H9 (cell line): ENCODE measurements around the gene MED13L. TPM values are rescaled to one million over a fixed set of nuclear protein-coding genes. Genes with fewer than 3 reads are reported as not detected.

Experiments used
- DNase-seq: peaks from one replicate; pipeline ENCODE4 v3.0.0-alpha.2; 2017
- H2AFZ ChIP-seq: one replicate; pipeline ENCODE4 v1.6.1; 2013; ENCODE audit warnings: mild to moderate bottlenecking, low read length, control low read depth, moderate library complexity
- H2AK5ac ChIP-seq: 2 replicates; pipeline ENCODE4 v1.6.1; 2013; ENCODE audit warnings: low read length, control low read depth, mixed read lengths; ENCODE audit not compliant: insufficient read length
- H2BK120ac ChIP-seq: one replicate; pipeline ENCODE4 v1.6.1; 2013; ENCODE audit warnings: low read depth, mild to moderate bottlenecking, low read length, control low read depth, inconsistent platforms; ENCODE audit not compliant: poor library complexity, severe bottlenecking
- H2BK12ac ChIP-seq: 2 replicates; pipeline ENCODE4 v1.6.1; 2013; ENCODE audit warnings: low read length, control low read depth, mixed read lengths, low read depth; ENCODE audit not compliant: insufficient read length
- H2BK15ac ChIP-seq: 2 replicates; pipeline ENCODE4 v1.6.1; 2013; ENCODE audit warnings: low read depth, low read length, control low read depth
- H2BK20ac ChIP-seq: one replicate; pipeline ENCODE4 v1.6.1; 2013; ENCODE audit warnings: low read depth, mild to moderate bottlenecking, low read length, control low read depth, inconsistent platforms; ENCODE audit not compliant: poor library complexity, severe bottlenecking
- H2BK5ac ChIP-seq: 2 replicates; pipeline ENCODE4 v1.6.1; 2013; ENCODE audit warnings: low read length, control low read depth, mixed read lengths; ENCODE audit not compliant: insufficient read length
- H3K14ac ChIP-seq: 2 replicates; pipeline ENCODE4 v1.6.1; 2013; ENCODE audit warnings: low read length, control low read depth; ENCODE audit not compliant: insufficient read depth
- H3K18ac ChIP-seq: 2 replicates; pipeline ENCODE4 v1.6.1; 2013; ENCODE audit warnings: low read depth, mild to moderate bottlenecking, mixed read lengths, low read length, control low read depth; ENCODE audit not compliant: insufficient read length
- H3K23ac ChIP-seq: 2 replicates; pipeline ENCODE4 v1.6.1; 2013; ENCODE audit warnings: low read length, control low read depth, mixed read lengths, low read depth; ENCODE audit not compliant: insufficient read length
- H3K23me2 ChIP-seq: 2 replicates; pipeline ENCODE4 v1.6.1; 2013; ENCODE audit warnings: low read depth, mild to moderate bottlenecking, mixed read lengths, low read length, control low read depth; ENCODE audit not compliant: insufficient read length, poor library complexity, severe bottlenecking
- H3K27ac ChIP-seq: 2 replicates; pipeline ENCODE4 v1.5.1; 2013; ENCODE audit warnings: low read length, control low read depth, mixed read lengths, low read depth; ENCODE audit not compliant: insufficient read length
- H3K27me3 ChIP-seq: 2 replicates; pipeline ENCODE4 v1.6.1; 2013; ENCODE audit warnings: low read length, control low read depth, inconsistent platforms; ENCODE audit not compliant: insufficient read depth
- H3K4ac ChIP-seq: 2 replicates; pipeline ENCODE4 v1.6.1; 2013; ENCODE audit warnings: low read depth, mild to moderate bottlenecking, control low read depth, inconsistent platforms, low read length, moderate library complexity
- H3K4me1 ChIP-seq: 2 replicates; pipeline ENCODE4 v1.6.1; 2013; ENCODE audit warnings: low read length, control low read depth, inconsistent platforms; ENCODE audit not compliant: insufficient read depth
- H3K4me2 ChIP-seq: 2 replicates; pipeline ENCODE4 v1.6.1; 2013; ENCODE audit warnings: low read length, control low read depth, mixed read lengths; ENCODE audit not compliant: insufficient read length, insufficient read depth
- H3K56ac ChIP-seq: 2 replicates; pipeline ENCODE4 v1.6.1; 2013; ENCODE audit warnings: low read depth, mild to moderate bottlenecking, mixed read lengths, low read length, control low read depth; ENCODE audit not compliant: insufficient read length
- H3K79me1 ChIP-seq: 2 replicates; pipeline ENCODE4 v1.6.1; 2013; ENCODE audit warnings: low read depth, mild to moderate bottlenecking, moderate library complexity, low read length, control low read depth, inconsistent platforms; ENCODE audit not compliant: insufficient read depth, poor library complexity, severe bottlenecking
- H3K79me2 ChIP-seq: 2 replicates; pipeline ENCODE4 v1.6.1; 2013; ENCODE audit warnings: low read length, control low read depth, inconsistent platforms; ENCODE audit not compliant: insufficient read depth
- H3K9ac ChIP-seq: 2 replicates; pipeline ENCODE4 v1.6.1; 2013; ENCODE audit warnings: low read length, control low read depth, mixed read lengths; ENCODE audit not compliant: insufficient read length; ENCODE audit errors: extremely low read depth
- H3K9me3 ChIP-seq: one replicate; pipeline ENCODE4 v1.6.1; 2013; ENCODE audit warnings: low read depth, low read length, inconsistent platforms; ENCODE audit not compliant: control insufficient read depth
- H3T11ph ChIP-seq: one replicate; pipeline ENCODE4 v1.6.1; 2013; ENCODE audit warnings: mild to moderate bottlenecking, low read length, control low read depth, inconsistent platforms
- H4K20me1 ChIP-seq: one replicate; pipeline ENCODE4 v1.6.1; 2013; ENCODE audit not compliant: control insufficient read depth, insufficient read length, insufficient read depth
- H4K5ac ChIP-seq: 2 replicates; pipeline ENCODE4 v1.6.1; 2013; ENCODE audit warnings: low read depth, mild to moderate bottlenecking, mixed read lengths, low read length, control low read depth; ENCODE audit not compliant: insufficient read length
- H4K8ac ChIP-seq: replicated peaks from 2 replicates; pipeline ENCODE4 v1.6.1; 2013; ENCODE audit warnings: low read length, control low read depth, mixed read lengths, low read depth; ENCODE audit not compliant: insufficient read length
- H4K91ac ChIP-seq: 2 replicates; pipeline ENCODE4 v1.6.1; 2013; ENCODE audit warnings: low read depth, mild to moderate bottlenecking, moderate library complexity, mixed read lengths, low read length, control low read depth; ENCODE audit not compliant: insufficient read length
- H3K27ac Mint-ChIP-seq, 3 experiments: 2 replicates in 2 of 3; 3 replicates in 1 of 3; pipeline ENCODE4 v1.8.0; 2020 to 2021; ENCODE audit warnings: mixed read lengths in 3 of 3, mild to moderate bottlenecking in 1 of 3, moderate library complexity in 1 of 3
- H3K27me3 Mint-ChIP-seq: 2 replicates; pipeline ENCODE4 v1.8.0; 2021; ENCODE audit warnings: low read depth, mild to moderate bottlenecking, moderate library complexity, mixed read lengths
- H3K36me3 Mint-ChIP-seq, 3 experiments: 2 replicates in 2 of 3; 3 replicates in 1 of 3; pipeline ENCODE4 v1.8.0; 2020 to 2021; ENCODE audit warnings: low read depth in 3 of 3, mixed read lengths in 3 of 3; ENCODE audit not compliant: insufficient read depth in 1 of 3
- H3K4me1 Mint-ChIP-seq, 2 experiments: 2 replicates each; pipeline ENCODE4 v1.8.0; 2020; ENCODE audit warnings: mixed read lengths in 2 of 2
- H3K4me3 Mint-ChIP-seq, 2 experiments: 2 replicates in 1 of 2; 3 replicates in 1 of 2; pipeline ENCODE4 v1.8.0; 2020 to 2021; ENCODE audit warnings: mild to moderate bottlenecking in 2 of 2, mixed read lengths in 2 of 2, moderate library complexity in 1 of 2
- H3K9me3 Mint-ChIP-seq, 2 experiments: 2 replicates in 1 of 2; 3 replicates in 1 of 2; pipeline ENCODE4 v1.8.0; 2020; ENCODE audit warnings: mild to moderate bottlenecking in 2 of 2, mixed read lengths in 2 of 2, moderate library complexity in 1 of 2
- WGBS: extraction: QIAGEN DNeasy Blood & Tissue Kit; methylation state at CpG from one replicate; pipeline ENCODE4 v1.1.7; 2013; ENCODE audit warnings: missing lambda C conversion rate, low lambda C conversion rate, mixed read lengths; ENCODE audit not compliant: insufficient read length; ENCODE audit errors: extremely low coverage; 5-methylcytosine and 5-hydroxymethylcytosine counted together
- total RNA-seq: library from RNA; stranded (reverse); gene quantifications from 2 replicates; pipeline ENCODE4 v1.2.1, GENCODE V29; 2021
- TF ChIP-seq, protein P1 (sequence below): fragments of 200-600 bp; sonication (generic); conservative IDR thresholded peaks from 3 replicates; pipeline ENCODE4 v1.8.0; 2021; ENCODE audit warnings: antibody characterized with exemption, mild to moderate bottlenecking

The MED13L gene
- total RNA-seq, 1 experiment from 2014 or later = 52.4 TPM

DNA sequence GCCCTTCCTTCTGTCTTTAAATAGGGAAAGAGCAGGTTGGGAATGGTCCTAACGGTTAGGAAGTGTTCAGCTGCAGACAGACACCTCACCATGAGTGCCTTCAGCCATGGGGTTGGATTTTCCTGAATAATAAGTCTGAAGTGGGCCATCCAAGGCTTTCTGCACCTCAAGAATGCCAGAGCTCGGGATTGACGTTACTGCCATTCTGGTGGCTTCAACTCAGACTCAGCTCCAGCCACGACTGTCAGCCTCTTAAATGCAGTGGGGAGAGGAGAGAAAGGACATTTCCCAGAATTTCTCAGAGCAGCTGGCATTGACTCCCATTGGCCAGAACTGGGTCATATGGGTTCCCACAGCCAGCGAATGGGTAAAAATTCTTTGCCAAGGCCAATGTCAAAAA lies 363.4 kb downstream of the MED13L start:
- WGBS = no CpG with 5 or more reads among the region's 5 CpGs
- no peak overlapping the region for H3K9ac ChIP-seq
- H2BK5ac ChIP-seq = no peak overlapping the region
- no peak overlapping the region for H2AK5ac ChIP-seq
- H4K5ac ChIP-seq = no peak overlapping the region
- H3K9me3 ChIP-seq = no peaks in the 10 kb centered on the region
- H3K9me3 Mint-ChIP-seq = no peaks in the 10 kb centered on the region
- no peak overlapping the region for H2BK12ac ChIP-seq
- no peak overlapping the region for H4K91ac ChIP-seq
- H3K27me3 ChIP-seq = no peaks in the 10 kb centered on the region
- H3K79me2 ChIP-seq = no peaks in the 10 kb centered on the region
- peaks cover 3% of the 10 kb centered on the region; the same call in 1 of the 2 replicates for H3K4me1 ChIP-seq
- H3K4me1 Mint-ChIP-seq = peaks cover 4 to 6% of the 10 kb centered on the region in 2 experiments
- H4K20me1 ChIP-seq = no peaks in the 10 kb centered on the region
- H2BK15ac ChIP-seq = no peak overlapping the region
- DNase-seq = no peak
- H2BK120ac ChIP-seq = no peak overlapping the region
- no peak overlapping the region for H3T11ph ChIP-seq
- no peak overlapping the region for H3K18ac ChIP-seq
- H3K14ac ChIP-seq = no peak overlapping the region
- no peak overlapping the region for H3K56ac ChIP-seq
- no peak overlapping the region for H3K4me3 Mint-ChIP-seq
- no peaks in the 10 kb centered on the region for H3K23me2 ChIP-seq
- H3K4me2 ChIP-seq = no peak overlapping the region
- no peak overlapping the region for H3K27ac Mint-ChIP-seq
- H2AFZ ChIP-seq = no peak overlapping the region
- no peak overlapping the region for H3K23ac ChIP-seq
- H3K79me1 ChIP-seq = no peaks in the 10 kb centered on the region
- no peaks in the 10 kb centered on the region for H3K36me3 Mint-ChIP-seq
- TF ChIP-seq, protein P1, sequence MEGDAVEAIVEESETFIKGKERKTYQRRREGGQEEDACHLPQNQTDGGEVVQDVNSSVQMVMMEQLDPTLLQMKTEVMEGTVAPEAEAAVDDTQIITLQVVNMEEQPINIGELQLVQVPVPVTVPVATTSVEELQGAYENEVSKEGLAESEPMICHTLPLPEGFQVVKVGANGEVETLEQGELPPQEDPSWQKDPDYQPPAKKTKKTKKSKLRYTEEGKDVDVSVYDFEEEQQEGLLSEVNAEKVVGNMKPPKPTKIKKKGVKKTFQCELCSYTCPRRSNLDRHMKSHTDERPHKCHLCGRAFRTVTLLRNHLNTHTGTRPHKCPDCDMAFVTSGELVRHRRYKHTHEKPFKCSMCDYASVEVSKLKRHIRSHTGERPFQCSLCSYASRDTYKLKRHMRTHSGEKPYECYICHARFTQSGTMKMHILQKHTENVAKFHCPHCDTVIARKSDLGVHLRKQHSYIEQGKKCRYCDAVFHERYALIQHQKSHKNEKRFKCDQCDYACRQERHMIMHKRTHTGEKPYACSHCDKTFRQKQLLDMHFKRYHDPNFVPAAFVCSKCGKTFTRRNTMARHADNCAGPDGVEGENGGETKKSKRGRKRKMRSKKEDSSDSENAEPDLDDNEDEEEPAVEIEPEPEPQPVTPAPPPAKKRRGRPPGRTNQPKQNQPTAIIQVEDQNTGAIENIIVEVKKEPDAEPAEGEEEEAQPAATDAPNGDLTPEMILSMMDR = no peak
- no peak overlapping the region for H2BK20ac ChIP-seq
- no peak overlapping the region for H3K4ac ChIP-seq
- H3K27ac ChIP-seq = no peak overlapping the region
- H3K27me3 Mint-ChIP-seq = peaks cover 40% of the 10 kb centered on the region
- H4K8ac ChIP-seq = no peak overlapping the region
